ENCODE measurements around the gene SH3PXD2A.
"Not testable (repeated sequence)": the region's sequence is repeated elsewhere in the genome, so short reads cannot be mapped to it uniquely, and the experiment has no call there.

The SH3PXD2A gene

DNA sequence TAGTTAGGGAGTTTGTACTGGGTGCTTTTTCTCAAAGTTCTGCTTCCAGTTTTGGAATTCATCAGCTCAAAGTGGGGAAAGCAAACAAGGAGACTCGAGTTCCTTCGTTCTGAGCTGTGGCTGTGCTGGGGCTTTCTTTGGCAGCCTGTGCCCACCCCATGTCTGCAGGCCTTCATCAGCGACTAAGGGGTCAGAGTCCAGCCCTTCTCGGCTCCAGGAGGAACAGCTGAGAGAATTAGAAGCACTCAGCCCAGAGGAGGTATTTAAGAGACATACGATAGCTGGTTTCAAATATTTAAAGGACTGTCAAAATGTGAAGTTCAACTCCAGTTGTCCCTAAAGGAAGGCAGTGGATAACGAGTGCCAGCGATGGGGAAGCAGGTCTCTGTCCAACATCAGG is 41.3 kb downstream of the SH3PXD2A start:
- Histone ChIP-seq H3K9me3 (no peaks in the 10 kb centered on the region), H3K36me3 (no peaks in the 10 kb centered on the region), H3K27me3 (no peaks in the 10 kb centered on the region), H3K27ac (peak overlapping the region; percentile 76 to 80), H3K4me3 (no peak overlapping the region), H3K4me1 (peaks cover 0 to 46% (median 16%) of the 10 kb centered on the region in 4 donors)
- DNase-seq, result peak in 1 of 2 donors; percentile 79
- intact Hi-C loops (cut with DNase I; ENCODE audit: low total_unique reads), result no loop called here
- TF ChIP-seq, protein P1, sequence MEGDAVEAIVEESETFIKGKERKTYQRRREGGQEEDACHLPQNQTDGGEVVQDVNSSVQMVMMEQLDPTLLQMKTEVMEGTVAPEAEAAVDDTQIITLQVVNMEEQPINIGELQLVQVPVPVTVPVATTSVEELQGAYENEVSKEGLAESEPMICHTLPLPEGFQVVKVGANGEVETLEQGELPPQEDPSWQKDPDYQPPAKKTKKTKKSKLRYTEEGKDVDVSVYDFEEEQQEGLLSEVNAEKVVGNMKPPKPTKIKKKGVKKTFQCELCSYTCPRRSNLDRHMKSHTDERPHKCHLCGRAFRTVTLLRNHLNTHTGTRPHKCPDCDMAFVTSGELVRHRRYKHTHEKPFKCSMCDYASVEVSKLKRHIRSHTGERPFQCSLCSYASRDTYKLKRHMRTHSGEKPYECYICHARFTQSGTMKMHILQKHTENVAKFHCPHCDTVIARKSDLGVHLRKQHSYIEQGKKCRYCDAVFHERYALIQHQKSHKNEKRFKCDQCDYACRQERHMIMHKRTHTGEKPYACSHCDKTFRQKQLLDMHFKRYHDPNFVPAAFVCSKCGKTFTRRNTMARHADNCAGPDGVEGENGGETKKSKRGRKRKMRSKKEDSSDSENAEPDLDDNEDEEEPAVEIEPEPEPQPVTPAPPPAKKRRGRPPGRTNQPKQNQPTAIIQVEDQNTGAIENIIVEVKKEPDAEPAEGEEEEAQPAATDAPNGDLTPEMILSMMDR (IDR thresholded peaks at IDR 0.05), result no peak

DNA sequence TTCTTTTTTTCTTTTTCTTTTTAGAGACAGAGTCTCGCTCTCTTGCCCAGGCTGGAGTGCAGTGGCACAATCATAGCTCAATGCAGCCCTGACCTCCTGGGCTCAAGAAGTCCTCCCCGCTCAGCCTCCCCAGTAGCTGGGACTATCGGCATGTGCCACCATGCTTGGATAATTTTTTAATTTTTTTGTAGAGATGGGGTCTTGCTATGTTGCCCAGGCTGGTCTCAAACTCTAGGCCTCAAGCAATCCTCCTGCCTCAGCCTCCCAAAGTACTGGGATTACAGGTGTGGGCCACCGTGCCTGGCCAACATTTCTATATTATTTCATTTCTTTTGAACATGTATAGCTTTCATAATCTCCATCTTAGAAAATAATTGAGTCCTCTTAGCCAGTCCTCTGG is 42.1 kb downstream of the SH3PXD2A start:
- H3K36me3 ChIP-seq; intact Hi-C loops (cut with DNase I; ENCODE audit: low total_unique reads); H3K27me3 ChIP-seq; H3K4me3 ChIP-seq; DNase-seq; H3K9me3 ChIP-seq: not testable (repeated sequence)
- Histone ChIP-seq H3K27ac (peak overlapping the region; percentile 76 to 80), H3K4me1 (peaks cover 0 to 46% (median 18%) of the 10 kb centered on the region in 4 donors)

- Histone ChIP-seq H3K36me3 (no peaks in the 10 kb centered on the region), H3K9me3 (no peaks in the 10 kb centered on the region), H3K27me3 (no peaks in the 10 kb centered on the region), H3K4me3 (no peak overlapping the region), H3K27ac (no peak overlapping the region), H3K4me1 (peaks cover 0 to 52% (median 19%) of the 10 kb centered on the region in 4 donors)
- TF ChIP-seq, protein P1 (IDR thresholded peaks at IDR 0.05), result no peak
- no peak for DNase-seq
- intact Hi-C loops (cut with DNase I; ENCODE audit: low total_unique reads), result no loop called here
These were observed 42.9 kb downstream of the SH3PXD2A start for GRCh38 chr10:103812432-103812831.

DNA sequence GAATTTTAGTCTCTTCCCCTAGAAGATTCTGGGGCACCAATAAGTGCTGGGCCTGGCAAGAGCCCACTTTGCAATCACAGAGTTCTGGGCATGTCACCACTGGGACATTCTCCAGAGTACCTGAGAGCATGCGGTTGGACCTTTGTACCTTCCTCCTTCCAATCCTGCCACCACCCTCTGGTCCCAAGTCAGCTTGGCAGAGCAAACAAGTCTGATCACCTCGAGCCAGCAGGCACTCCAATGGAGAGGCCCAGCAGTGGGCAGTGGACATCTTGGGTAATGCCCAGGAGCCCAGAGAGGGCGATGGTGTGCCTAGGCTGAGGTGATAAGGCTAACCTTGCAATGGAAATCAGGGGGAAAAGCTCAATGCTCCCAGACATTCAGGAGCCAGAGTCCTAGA is 43.4 kb downstream of the SH3PXD2A start:
- Histone ChIP-seq H3K36me3 (no peaks in the 10 kb centered on the region), H3K9me3 (no peaks in the 10 kb centered on the region), H3K27me3 (no peaks in the 10 kb centered on the region), H3K4me3 (no peak overlapping the region), H3K27ac (no peak overlapping the region), H3K4me1 (peaks cover 0 to 47% (median 19%) of the 10 kb centered on the region in 4 donors)
- TF ChIP-seq, protein P1 (IDR thresholded peaks at IDR 0.05), result no peak
- DNase-seq, result no peak
- intact Hi-C loops (cut with DNase I; ENCODE audit: low total_unique reads), result no loop called here

- TF ChIP-seq, protein P1 (IDR thresholded peaks at IDR 0.05), result no peak
- no peaks in the 10 kb centered on the region for H3K36me3 ChIP-seq
- no peak overlapping the region for H3K27ac ChIP-seq
- no peak for DNase-seq
- H3K27me3 ChIP-seq, result no peaks in the 10 kb centered on the region
- peaks cover 0 to 43% (median 19%) of the 10 kb centered on the region in 4 donors for H3K4me1 ChIP-seq
- no peaks in the 10 kb centered on the region for H3K9me3 ChIP-seq
- H3K4me3 ChIP-seq, result no peak overlapping the region
- intact Hi-C loops (cut with DNase I; ENCODE audit: low total_unique reads), result no loop called here
These were observed 43.9 kb downstream of the SH3PXD2A start for GRCh38 chr10:103811463-103811862.

- peak in 1 of 2 donors; percentile 61 for DNase-seq
These were observed 46.6 kb downstream of the SH3PXD2A start for GRCh38 chr10:103808780-103809179.

More at GRCh38 chr10:103808780-103809179, 46.6 kb downstream of the SH3PXD2A start:
- Histone ChIP-seq H3K36me3 (no peaks in the 10 kb centered on the region), H3K9me3 (no peaks in the 10 kb centered on the region), H3K4me1 (peaks cover 0 to 24% (median 12%) of the 10 kb centered on the region in 4 donors), H3K4me3 (no peak overlapping the region), H3K27me3 (no peaks in the 10 kb centered on the region), H3K27ac (no peak overlapping the region)
- intact Hi-C loops (cut with DNase I; ENCODE audit: low total_unique reads), result no loop called here
- TF ChIP-seq, protein P1 (IDR thresholded peaks at IDR 0.05), result no peak

All from tibial artery (tissue), 4 donors.